ENCODE results near the gene IRAK2. TPM values are rescaled to one million over a fixed set of nuclear protein-coding genes. Genes with fewer than 3 reads are reported as not detected.
A peak's percentile ranks its signal among the peaks of the same experiment; 100 is the strongest.

The IRAK2 gene
- total RNA-seq, 2 donors from 2014 or later, result 0.26 to 0.40 TPM

DNA sequence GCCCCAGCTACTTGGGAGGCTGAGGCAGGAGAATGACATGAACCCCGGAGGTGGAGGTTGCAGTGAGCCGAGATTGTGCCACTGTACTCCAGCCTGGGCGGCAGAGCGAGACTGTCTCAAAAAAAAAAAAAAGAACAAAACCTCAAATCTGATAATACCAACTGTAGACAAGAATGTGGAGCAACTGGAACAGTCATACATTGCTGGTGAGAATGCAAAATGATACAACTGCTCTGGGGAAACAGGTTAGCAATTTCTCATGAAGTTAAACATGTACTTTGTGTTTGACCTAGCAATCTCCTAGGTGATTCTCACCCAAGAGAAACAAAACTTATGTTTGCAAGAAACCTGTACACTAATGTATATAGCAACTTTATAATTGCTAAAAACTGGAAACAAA lies 27.5 kb upstream of the IRAK2 start:
- Histone ChIP-seq H3K36me3 (ENCODE audit: control insufficient read depth, insufficient read depth, low read length) (no peaks in the 10 kb centered on the region), H3K4me3 (ENCODE audit: low read length) (no peak overlapping the region), H3K4me1 (ENCODE audit: control insufficient read depth, insufficient read depth, low read length) (no peaks in the 10 kb centered on the region), H3K27me3 (ENCODE audit: control insufficient read depth, insufficient read depth, low read length, poor library complexity, severe bottlenecking) (no peaks in the 10 kb centered on the region), H3K9ac (ENCODE audit: extremely low read depth, low read length, poor library complexity, severe bottlenecking) (no peak overlapping the region), H3K27ac (ENCODE audit: low read depth, low read length) (no peak overlapping the region), H3K9me3 (ENCODE audit: control insufficient read depth, low read length) (no peaks in the 10 kb centered on the region)
- DNase-seq, result no peak
- Mint-ChIP-seq H3K27ac (no peak overlapping the region), H3K36me3 (ENCODE audit: low read depth) (no peaks in the 10 kb centered on the region), H3K9me3 (peaks cover 5% of the 10 kb centered on the region), H3K4me1 (no peaks in the 10 kb centered on the region), H3K27me3 (ENCODE audit: insufficient read depth) (no peaks in the 10 kb centered on the region), H3K4me3 (no peak overlapping the region)
- TF ChIP-seq, protein P1, sequence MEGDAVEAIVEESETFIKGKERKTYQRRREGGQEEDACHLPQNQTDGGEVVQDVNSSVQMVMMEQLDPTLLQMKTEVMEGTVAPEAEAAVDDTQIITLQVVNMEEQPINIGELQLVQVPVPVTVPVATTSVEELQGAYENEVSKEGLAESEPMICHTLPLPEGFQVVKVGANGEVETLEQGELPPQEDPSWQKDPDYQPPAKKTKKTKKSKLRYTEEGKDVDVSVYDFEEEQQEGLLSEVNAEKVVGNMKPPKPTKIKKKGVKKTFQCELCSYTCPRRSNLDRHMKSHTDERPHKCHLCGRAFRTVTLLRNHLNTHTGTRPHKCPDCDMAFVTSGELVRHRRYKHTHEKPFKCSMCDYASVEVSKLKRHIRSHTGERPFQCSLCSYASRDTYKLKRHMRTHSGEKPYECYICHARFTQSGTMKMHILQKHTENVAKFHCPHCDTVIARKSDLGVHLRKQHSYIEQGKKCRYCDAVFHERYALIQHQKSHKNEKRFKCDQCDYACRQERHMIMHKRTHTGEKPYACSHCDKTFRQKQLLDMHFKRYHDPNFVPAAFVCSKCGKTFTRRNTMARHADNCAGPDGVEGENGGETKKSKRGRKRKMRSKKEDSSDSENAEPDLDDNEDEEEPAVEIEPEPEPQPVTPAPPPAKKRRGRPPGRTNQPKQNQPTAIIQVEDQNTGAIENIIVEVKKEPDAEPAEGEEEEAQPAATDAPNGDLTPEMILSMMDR (conservative IDR thresholded peaks at IDR 0.05), result no peak
- WGBS, 2 experiments (ENCODE audit: insufficient coverage in 1 of 2, insufficient read length in 1 of 2), result 98% methylated on average over 4 of the region's 4 CpGs; no CpG with 5 or more reads in 1 of the 2 experiments

DNA sequence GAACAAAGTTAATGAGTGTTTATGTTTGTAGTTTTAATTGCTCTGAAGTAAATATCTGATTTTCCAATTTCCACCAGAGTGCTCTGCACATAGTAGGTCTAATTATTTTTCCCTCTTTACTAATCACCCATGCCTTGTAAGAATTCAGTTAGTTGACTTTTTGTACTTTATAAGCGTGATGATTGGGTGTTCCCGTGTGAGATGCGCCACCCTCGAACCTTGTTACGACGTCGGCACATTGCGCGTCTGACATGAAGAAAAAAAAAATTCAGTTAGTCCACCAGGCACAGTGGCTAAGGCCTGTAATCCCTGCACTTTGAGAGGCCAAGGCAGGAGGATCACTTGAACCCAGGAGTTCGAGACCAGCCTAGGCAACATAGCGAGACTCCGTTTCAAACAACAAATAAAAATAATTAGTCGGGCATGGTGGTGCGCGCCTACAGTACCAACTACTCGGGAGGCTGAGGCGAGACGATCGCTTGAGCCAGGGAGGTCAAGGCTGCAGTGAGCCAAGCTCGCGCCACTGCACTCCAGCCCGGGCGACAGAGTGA lies 23.6 kb upstream of the IRAK2 start:
- no peak overlapping the region for H3K27ac Mint-ChIP-seq
- no peaks in the 10 kb centered on the region for H3K9me3 ChIP-seq (ENCODE audit: control insufficient read depth, low read length)

DNA sequence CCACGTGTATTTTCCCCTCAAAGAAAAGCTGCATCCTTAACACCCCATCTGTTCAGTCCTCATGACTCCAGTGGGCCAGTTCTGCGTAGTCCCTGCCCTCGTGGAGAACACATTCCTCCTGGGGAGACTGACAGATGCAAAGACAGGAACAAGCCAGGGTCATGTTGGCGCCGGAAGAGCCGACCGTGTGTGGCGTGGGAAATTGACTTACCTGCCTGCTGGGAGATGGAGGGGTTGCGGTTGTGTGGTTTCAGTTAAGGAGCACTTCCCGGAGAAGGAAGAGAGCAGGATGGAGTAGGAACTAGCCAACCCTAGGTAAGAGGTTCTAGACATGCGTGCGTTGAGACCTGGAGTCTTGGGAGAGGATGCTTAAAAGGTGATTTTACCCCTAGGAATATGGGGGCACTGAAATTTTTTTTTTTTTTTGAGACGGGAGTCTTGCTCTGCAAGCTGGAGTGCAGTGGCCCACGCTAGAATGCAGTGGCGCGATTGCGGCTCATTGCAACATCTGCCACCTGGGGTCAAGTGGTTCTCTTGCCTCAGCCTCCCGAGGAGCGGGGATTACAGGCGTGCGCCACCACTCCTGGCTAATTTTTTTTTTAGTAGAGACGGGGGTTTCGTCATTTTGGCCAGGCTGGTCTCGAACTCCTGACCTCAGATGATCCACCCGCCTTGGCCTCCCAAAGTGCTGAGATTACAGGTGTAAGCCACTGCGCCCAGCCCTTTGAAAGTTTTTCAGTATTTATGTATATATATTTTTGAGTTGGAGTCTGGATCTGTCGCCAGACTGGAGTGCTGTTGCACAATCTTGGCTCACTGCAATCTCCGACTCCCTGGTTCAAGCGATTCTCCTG lies 21.8 kb upstream of the IRAK2 start:
- H3K27ac ChIP-seq (ENCODE audit: low read depth, low read length), result no peak overlapping the region
- TF ChIP-seq, protein P1 (conservative IDR thresholded peaks at IDR 0.05), result no peak
- peaks cover 21% of the 10 kb centered on the region for H3K36me3 ChIP-seq (ENCODE audit: control insufficient read depth, insufficient read depth, low read length)
- peak overlapping the region; percentile 77 for H3K27ac Mint-ChIP-seq
- peak overlapping the region; percentile 79 for H3K4me3 ChIP-seq (ENCODE audit: low read length)
- peaks cover 11% of the 10 kb centered on the region for H3K4me1 Mint-ChIP-seq
- no peaks in the 10 kb centered on the region for H3K4me1 ChIP-seq (ENCODE audit: control insufficient read depth, insufficient read depth, low read length)
- no peaks in the 10 kb centered on the region for H3K27me3 ChIP-seq (ENCODE audit: control insufficient read depth, insufficient read depth, low read length, poor library complexity, severe bottlenecking)
- no peaks in the 10 kb centered on the region for H3K9me3 Mint-ChIP-seq
- H3K9me3 ChIP-seq (ENCODE audit: control insufficient read depth, low read length), result no peaks in the 10 kb centered on the region
- peak overlapping the region; percentile 81 for H3K4me3 Mint-ChIP-seq
- DNase-seq, result peak; percentile 56
- H3K36me3 Mint-ChIP-seq (ENCODE audit: low read depth), result peaks cover 24% of the 10 kb centered on the region
- H3K27me3 Mint-ChIP-seq (ENCODE audit: insufficient read depth), result no peaks in the 10 kb centered on the region
- H3K9ac ChIP-seq (ENCODE audit: extremely low read depth, low read length, poor library complexity, severe bottlenecking), result peak overlapping the region; percentile 65
- WGBS, 2 experiments (ENCODE audit: insufficient coverage in 1 of 2, insufficient read length in 1 of 2), result 90 to 95% methylated on average over 26 to 29 of the region's 29 CpGs

More for the DNA sequence above, 23.6 kb upstream of the IRAK2 start:
- H3K27ac ChIP-seq (ENCODE audit: low read depth, low read length), result no peak overlapping the region
- Mint-ChIP-seq H3K27me3 (ENCODE audit: insufficient read depth) (no peaks in the 10 kb centered on the region), H3K4me1 (peaks cover 11% of the 10 kb centered on the region), H3K36me3 (ENCODE audit: low read depth) (peaks cover 14% of the 10 kb centered on the region), H3K4me3 (peak overlapping the region; percentile 81), H3K9me3 (peaks cover under 1% of the 10 kb centered on the region)
- WGBS, 2 experiments (ENCODE audit: insufficient coverage in 1 of 2, insufficient read length in 1 of 2), result 94% methylated on average over 19 to 23 of the region's 23 CpGs
- DNase-seq, result no peak
- no peaks in the 10 kb centered on the region for H3K27me3 ChIP-seq (ENCODE audit: control insufficient read depth, insufficient read depth, low read length, poor library complexity, severe bottlenecking)
- TF ChIP-seq, protein P1 (conservative IDR thresholded peaks at IDR 0.05), result no peak
- H3K36me3 ChIP-seq (ENCODE audit: control insufficient read depth, insufficient read depth, low read length), result peaks cover 15% of the 10 kb centered on the region
- peak overlapping the region; percentile 79 for H3K4me3 ChIP-seq (ENCODE audit: low read length)
- no peaks in the 10 kb centered on the region for H3K4me1 ChIP-seq (ENCODE audit: control insufficient read depth, insufficient read depth, low read length)
- no peak overlapping the region for H3K9ac ChIP-seq (ENCODE audit: extremely low read depth, low read length, poor library complexity, severe bottlenecking)

Measured in endodermal cell (in vitro differentiated cells).